Measurements from ENCODE around the gene UBQLN1.
A peak's percentile ranks its signal among the peaks of the same experiment; 100 is the strongest.
"Not testable (repeated sequence)": the region's sequence is repeated elsewhere in the genome, so short reads cannot be mapped to it uniquely, and the experiment has no call there.

Gene UBQLN1

DNA sequence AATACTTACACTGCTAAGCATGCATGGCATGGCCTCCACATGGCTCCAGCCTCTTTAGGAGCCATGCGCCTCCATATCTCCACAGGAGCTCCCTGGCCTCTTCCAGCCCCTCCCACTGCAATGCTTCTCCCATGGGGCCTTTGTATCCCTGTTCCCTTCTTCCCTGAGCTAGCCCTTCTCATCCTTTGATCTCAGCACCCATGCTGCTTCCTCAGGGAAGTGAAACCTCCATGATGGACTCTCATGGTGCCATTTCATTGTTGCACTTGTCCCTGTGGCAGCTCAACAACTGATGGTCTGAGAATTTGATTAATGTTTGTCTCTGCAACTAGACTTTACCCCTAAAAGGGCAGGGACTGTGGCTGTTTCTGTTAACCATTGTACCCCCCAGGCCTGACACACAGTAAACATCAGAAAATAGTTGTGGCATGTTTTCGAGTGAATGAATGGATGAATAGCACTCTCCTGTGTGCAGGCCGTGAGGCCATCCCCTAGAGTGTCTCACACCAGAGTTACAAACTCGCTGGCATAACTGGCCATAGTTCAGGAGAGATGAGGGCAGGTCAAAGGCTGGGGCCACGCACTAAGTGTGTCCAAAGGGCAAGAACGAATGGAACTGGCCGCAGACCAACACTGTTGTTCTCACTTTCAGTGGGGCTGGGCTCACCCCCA, 78.2 kb downstream of the UBQLN1 start:
- no peak for DNase-seq

DNA sequence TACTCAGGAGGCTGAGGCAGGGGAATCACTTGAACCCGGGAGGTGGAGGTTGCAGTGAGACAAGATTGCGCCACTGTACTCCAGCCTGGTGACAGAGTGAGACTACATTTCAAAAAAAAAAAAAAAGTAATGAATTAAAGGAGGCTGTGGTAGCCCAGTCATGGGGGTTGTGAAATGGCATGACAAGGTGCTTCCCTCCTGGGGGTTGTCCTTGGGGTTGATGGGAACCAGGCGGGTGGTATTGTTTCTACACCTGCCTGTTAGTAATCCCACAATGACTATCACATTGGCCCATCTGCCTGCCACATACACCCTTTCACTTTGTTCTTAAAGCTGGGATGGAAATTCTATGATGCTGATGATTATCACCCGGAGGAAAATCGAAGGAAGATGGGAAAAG, 79.2 kb downstream of the UBQLN1 start:
- DNase-seq: peak; percentile 52

DNA sequence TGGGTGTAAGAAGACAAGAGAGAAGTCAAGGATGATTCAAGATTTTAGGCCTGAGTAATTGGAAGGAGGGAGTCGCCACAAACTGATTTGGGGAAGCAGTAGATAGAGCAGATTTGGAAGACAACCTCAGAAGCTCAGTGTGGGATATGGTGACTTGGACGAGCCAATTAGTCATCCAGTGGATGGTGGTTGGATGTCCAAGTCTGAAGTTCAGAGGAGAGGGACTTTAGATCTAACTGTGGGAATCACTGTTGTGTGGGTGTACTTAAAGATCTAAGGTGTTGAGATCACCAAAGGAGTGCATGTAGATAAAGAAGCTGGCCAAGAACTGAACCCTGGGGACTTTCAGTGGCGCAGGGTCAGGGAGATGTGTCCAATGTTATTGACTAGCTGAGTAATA, 82.6 kb downstream of the UBQLN1 start:
- peak; percentile 18 for DNase-seq

DNA sequence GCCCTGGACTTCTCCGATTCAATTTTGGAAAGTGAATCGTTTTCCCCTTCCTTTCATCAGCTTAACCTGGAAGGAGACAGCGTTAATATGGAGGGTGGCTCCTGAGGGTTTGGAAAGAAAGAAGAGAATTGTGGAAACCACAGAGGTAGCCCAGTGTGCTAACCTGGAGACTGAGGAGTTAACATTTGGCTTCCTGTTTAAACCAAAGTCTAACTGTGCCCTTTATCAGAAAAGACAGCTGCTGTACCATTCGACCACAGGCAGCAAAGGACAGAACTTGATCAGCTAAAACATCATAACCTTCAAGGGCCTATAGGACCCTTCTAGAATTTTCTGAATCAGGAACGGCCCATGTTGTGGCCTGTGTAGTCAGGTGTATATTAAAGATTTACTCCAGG, 84.1 kb downstream of the UBQLN1 start:
- DNase-seq: peak; percentile 91

GRCh38 chr9:83622939-83623678, 84.6 kb downstream of the UBQLN1 start, which contains the start of gene IDNK:
IDNK (plus strand) TSS chr9:83623143; CDS start chr9:83623172, 29 bp downstream.
- DNase-seq: no peak

DNA sequence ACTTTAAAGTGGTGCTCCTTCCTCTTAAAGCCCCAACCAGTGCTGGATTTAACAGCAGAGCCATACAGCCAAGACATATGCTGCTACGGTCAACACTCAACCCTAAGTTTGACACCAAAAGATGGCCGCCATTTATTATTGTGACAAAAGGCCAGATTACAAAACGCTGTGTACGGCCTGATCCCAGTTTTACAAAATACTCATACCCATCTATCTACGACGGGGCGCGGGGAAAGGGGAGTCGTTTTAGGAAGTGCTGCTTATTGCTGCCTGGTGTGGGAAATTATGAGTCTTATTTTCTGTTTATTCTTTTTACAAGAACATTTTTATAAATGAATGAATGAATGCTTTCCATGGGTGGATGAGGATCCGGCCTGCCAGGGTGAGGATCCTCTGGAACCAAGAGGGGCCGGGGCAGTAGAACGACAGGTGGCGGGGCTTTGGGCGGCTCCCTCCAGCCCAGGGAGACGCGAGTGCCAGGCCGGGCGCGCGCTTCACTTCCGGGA, 85.3 kb downstream of the UBQLN1 start:
- DNase-seq: peak; percentile 80

DNA sequence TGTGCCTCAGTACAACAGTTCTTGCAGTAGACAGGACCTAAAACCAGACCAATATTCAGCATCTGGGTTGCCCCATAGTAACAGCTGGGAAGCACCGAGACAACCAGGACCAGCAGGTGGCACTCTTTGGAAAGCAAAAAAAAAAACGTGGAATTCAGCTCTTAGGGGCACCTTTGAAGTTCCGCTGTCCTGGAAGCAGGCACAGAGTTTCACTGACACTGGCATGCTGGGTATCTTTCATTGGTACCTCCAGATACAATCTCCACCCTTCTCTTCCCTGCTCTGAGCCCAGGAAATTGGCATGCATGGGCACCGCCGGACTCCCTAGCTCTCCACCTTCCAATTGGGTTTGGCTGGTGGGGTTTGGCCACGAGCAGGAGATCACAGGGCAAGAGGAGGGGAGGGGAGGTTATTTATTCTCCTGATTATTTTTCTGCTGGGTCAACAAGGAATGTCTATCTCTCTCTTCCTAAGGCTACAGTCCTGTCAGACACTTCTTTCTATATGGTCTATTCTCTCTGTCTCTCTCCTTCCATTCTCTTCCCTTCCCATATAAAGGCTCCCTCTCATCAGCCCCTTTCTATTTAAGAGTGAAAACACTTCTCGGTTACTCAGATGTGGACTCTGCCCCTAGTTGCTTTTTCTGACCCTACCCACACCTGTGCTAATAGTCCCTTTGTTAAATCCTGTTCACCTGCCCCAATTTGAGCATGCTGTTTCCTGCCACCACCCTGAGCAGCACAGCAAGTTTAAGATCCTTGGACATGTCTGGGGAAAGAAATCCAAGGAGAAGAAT, 86.7 kb downstream of the UBQLN1 start:
- DNase-seq: peak; percentile 85

DNA sequence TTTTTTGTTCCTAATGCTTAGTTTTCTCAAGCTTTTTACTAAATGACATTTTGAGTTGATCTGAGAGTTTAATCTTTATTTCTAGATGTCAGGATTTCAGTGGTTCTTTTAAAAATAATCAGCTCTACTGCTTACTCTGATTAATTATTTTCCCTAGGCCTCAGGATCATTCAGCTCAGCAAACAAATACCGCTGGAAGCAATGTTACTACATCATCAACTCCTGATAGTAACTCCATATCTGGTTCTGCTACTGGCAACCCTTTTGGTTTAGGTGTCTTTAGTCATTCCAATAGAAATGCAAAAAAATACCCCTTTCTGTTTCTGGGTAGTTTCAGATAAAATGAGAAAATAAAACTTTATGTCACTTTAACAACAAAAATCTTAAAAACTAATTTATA, 90.5 kb downstream of the UBQLN1 start:
- no peak for DNase-seq

DNA sequence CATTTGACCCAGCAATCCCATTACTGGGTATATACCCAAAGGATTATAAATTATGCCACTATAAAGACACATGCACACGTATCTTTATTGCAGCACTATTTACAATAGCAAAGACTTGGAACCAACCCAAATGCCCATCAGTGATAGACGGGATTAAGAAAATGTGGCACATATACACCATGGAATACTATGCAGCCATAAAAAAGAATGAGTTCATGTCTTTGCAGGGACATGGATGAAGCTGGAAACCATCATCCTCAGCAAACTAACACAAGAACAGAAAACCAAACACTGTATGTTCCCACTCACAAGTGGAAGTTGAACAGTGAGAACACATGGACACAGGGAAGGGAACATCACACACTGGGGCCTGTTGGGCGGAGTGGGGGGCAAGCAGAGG, 94.5 kb downstream of the UBQLN1 start:
- DNase-seq: not testable (repeated sequence)
